HFFc6 (cell line): Measurements from ENCODE around the gene UGCG. TPM values are rescaled to one million over a fixed set of nuclear protein-coding genes. Genes with fewer than 3 reads are reported as not detected.

Experiments
- DNase-seq: peaks from one replicate; pipeline ENCODE4 v3.0.0-alpha.2; 2018
- H3K27ac Mint-ChIP-seq: 2 replicates; pipeline ENCODE4 v1.8.0; 2020; ENCODE audit warnings: mild to moderate bottlenecking, mixed read lengths
- H3K27me3 Mint-ChIP-seq: 2 replicates; pipeline ENCODE4 v1.8.0; 2021; ENCODE audit warnings: mild to moderate bottlenecking, moderate library complexity, mixed read lengths; ENCODE audit not compliant: insufficient read depth
- H3K36me3 Mint-ChIP-seq: 2 replicates; pipeline ENCODE4 v1.8.0; 2021; ENCODE audit warnings: low read depth, mixed read lengths
- H3K4me1 Mint-ChIP-seq: 2 replicates; pipeline ENCODE4 v1.8.0; 2020; ENCODE audit warnings: low read depth, mixed read lengths
- H3K4me3 Mint-ChIP-seq: 2 replicates; pipeline ENCODE4 v1.8.0; 2020; ENCODE audit warnings: mild to moderate bottlenecking, moderate library complexity, mixed read lengths
- H3K9me3 Mint-ChIP-seq: 2 replicates; pipeline ENCODE4 v1.8.0; 2020; ENCODE audit warnings: mild to moderate bottlenecking, mixed read lengths
- CTCF ChIP-seq: fragments of 200-600 bp; sonication (generic); IDR thresholded peaks from 2 replicates; pipeline ENCODE4 v1.5.0; 2021; ENCODE audit warnings: antibody characterized with exemption, mild to moderate bottlenecking
- total RNA-seq, 6 experiments: library from RNA; stranded (reverse); fragmentation: NEBNext Ultra II Directional; extraction: Animal tissue kit (Norgen Biotek cat#: 25700); gene quantifications; 2 replicates in 1 of 6; 3 replicates in 5 of 6; pipeline ENCODE4 v1.2.3, GENCODE V29; 2021

UGCG gene
- total RNA-seq, 6 experiments from 2014 or later = 45.5 to 82.3 (median 70.4) TPM

GRCh38 chr9:111857555-111858211 lies 38.9 kb upstream of the UGCG start:
- peaks cover 28% of the 10 kb centered on the region for H3K4me1 Mint-ChIP-seq
- TF ChIP-seq CTCF = no peak
- no peak for DNase-seq
- H3K4me3 Mint-ChIP-seq = no peak overlapping the region
- peaks cover 6% of the 10 kb centered on the region; the same call in 1 of the 2 replicates for H3K36me3 Mint-ChIP-seq
- H3K27me3 Mint-ChIP-seq = no peaks in the 10 kb centered on the region
- no peak overlapping the region for H3K27ac Mint-ChIP-seq
- no peaks in the 10 kb centered on the region for H3K9me3 Mint-ChIP-seq

GRCh38 chr9:111860443-111860842 lies 36.2 kb upstream of the UGCG start:
- H3K4me1 Mint-ChIP-seq = peaks cover 17% of the 10 kb centered on the region
- no peak overlapping the region for H3K4me3 Mint-ChIP-seq
- H3K36me3 Mint-ChIP-seq = peaks cover 12% of the 10 kb centered on the region; the same call in 1 of the 2 replicates
- no peaks in the 10 kb centered on the region for H3K9me3 Mint-ChIP-seq
- no peak for TF ChIP-seq CTCF
- H3K27ac Mint-ChIP-seq = no peak overlapping the region
- no peak for DNase-seq
- H3K27me3 Mint-ChIP-seq = no peaks in the 10 kb centered on the region

- Mint-ChIP-seq H3K36me3 (peaks cover 21% of the 10 kb centered on the region), H3K4me3 (no peak overlapping the region), H3K9me3 (no peaks in the 10 kb centered on the region; the same call in 1 of the 2 replicates), H3K27me3 (peaks cover 1% of the 10 kb centered on the region; the same call in 1 of the 2 replicates), H3K27ac (no peak overlapping the region), H3K4me1 (peaks cover 17% of the 10 kb centered on the region)
- DNase-seq = no peak
- TF ChIP-seq CTCF = no peak
Observed at GRCh38 chr9:111863636-111864035, 33.0 kb upstream of the UGCG start.

- Mint-ChIP-seq H3K4me3 (peak overlapping the region; percentile 27; the same call in 1 of the 2 replicates), H3K27me3 (peaks cover 2% of the 10 kb centered on the region; the same call in 1 of the 2 replicates), H3K27ac (peak overlapping the region; percentile 43), H3K4me1 (peaks cover 11% of the 10 kb centered on the region), H3K9me3 (no peaks in the 10 kb centered on the region; the same call in 1 of the 2 replicates), H3K36me3 (peaks cover 21% of the 10 kb centered on the region)
- peak; percentile 65 for DNase-seq
- TF ChIP-seq CTCF = no peak
Observed at GRCh38 chr9:111866976-111867375, 29.6 kb upstream of the UGCG start.

GRCh38 chr9:111868475-111868874 lies 28.1 kb upstream of the UGCG start:
- H3K27ac Mint-ChIP-seq = no peak overlapping the region
- peaks cover 11% of the 10 kb centered on the region for H3K4me1 Mint-ChIP-seq
- no peak overlapping the region for H3K4me3 Mint-ChIP-seq
- H3K9me3 Mint-ChIP-seq = no peaks in the 10 kb centered on the region; the same call in 1 of the 2 replicates
- no peak for DNase-seq
- peaks cover 2% of the 10 kb centered on the region; the same call in 1 of the 2 replicates for H3K27me3 Mint-ChIP-seq
- H3K36me3 Mint-ChIP-seq = peaks cover 13% of the 10 kb centered on the region
- TF ChIP-seq CTCF = no peak
